Measurements from ENCODE around the gene C20orf204.

C20orf204 gene

GRCh38 chr20:64038224-64038564 is 2.2 kb downstream of the C20orf204 start:
- Histone ChIP-seq H3K9ac (ENCODE audit: low read depth, low read length) (peak overlapping the region; percentile 70), H2AFZ (ENCODE audit: low read depth, low read length) (peak overlapping the region; percentile 93)

GRCh38 chr20:64038565-64039292 is 2.7 kb downstream of the C20orf204 start:
- Histone ChIP-seq H2AFZ (ENCODE audit: low read depth, low read length) (peak overlapping the region; percentile 93), H3K27ac (ENCODE audit: low read length) (peak overlapping the region; percentile 46; the same call in 1 of the 2 replicates), H4K20me1 (ENCODE audit: insufficient read depth, low read length) (peaks cover 13% of the 10 kb centered on the region; the same call in 1 of the 2 replicates), H3K4me2 (ENCODE audit: insufficient read depth, low read length) (peak overlapping the region; percentile 99), H3K4me1 (ENCODE audit: insufficient read depth, low read length) (peaks cover 36% of the 10 kb centered on the region), H3K27me3 (ENCODE audit: insufficient read depth, low read length, poor library complexity) (peaks cover 42% of the 10 kb centered on the region), H3K4me3 (ENCODE audit: low read depth in 1 of 2, low read length in 2 of 2) (peak overlapping the region; percentile 36 to 66), H3K9ac (ENCODE audit: low read depth, low read length) (peak overlapping the region; percentile 70), H3K9me3 (ENCODE audit: insufficient read depth, low read length, severe bottlenecking) (no peaks in the 10 kb centered on the region), H3K79me2 (ENCODE audit: insufficient read depth, low read length) (no peaks in the 10 kb centered on the region), H3K36me3 (ENCODE audit: insufficient read depth, low read length) (peaks cover 13% of the 10 kb centered on the region)
- TF ChIP-seq EZH2 (IDR thresholded peaks at IDR 0.05; ENCODE audit: borderline replicate concordance, low read depth, low read length, severe bottlenecking) (no peak), CTCF (IDR thresholded peaks at IDR 0.05; ENCODE audit: borderline replicate concordance, extremely low read depth, low read length, poor library complexity, severe bottlenecking) (peak; percentile 81)
- DNase-seq, result peak; percentile 90
- ATAC-seq (ENCODE audit: insufficient read depth, low read depth), result peak; percentile 84

More at GRCh38 chr20:64038224-64038564, 2.2 kb downstream of the C20orf204 start:
- H3K4me2 ChIP-seq (ENCODE audit: insufficient read depth, low read length), result peak overlapping the region; percentile 99
- TF ChIP-seq EZH2 (IDR thresholded peaks at IDR 0.05; ENCODE audit: borderline replicate concordance, low read depth, low read length, severe bottlenecking), result no peak
- no peak for TF ChIP-seq CTCF (IDR thresholded peaks at IDR 0.05; ENCODE audit: borderline replicate concordance, extremely low read depth, low read length, poor library complexity, severe bottlenecking)
- peak overlapping the region in 1 of 2 experiments; percentile 66; a peak in 2 of 4 replicates for H3K4me3 ChIP-seq (ENCODE audit: low read depth in 1 of 2, low read length in 2 of 2)
- ATAC-seq (ENCODE audit: insufficient read depth, low read depth) (peak; percentile 9; the same call in 2 of the 3 replicates), DNase-seq (no peak)
- H3K9me3 ChIP-seq (ENCODE audit: insufficient read depth, low read length, severe bottlenecking), result no peaks in the 10 kb centered on the region
- H3K27ac ChIP-seq (ENCODE audit: low read length), result no peak overlapping the region
- peaks cover 42% of the 10 kb centered on the region for H3K27me3 ChIP-seq (ENCODE audit: insufficient read depth, low read length, poor library complexity)
- no peaks in the 10 kb centered on the region for H3K79me2 ChIP-seq (ENCODE audit: insufficient read depth, low read length)
- peaks cover 13% of the 10 kb centered on the region; the same call in 1 of the 2 replicates for H4K20me1 ChIP-seq (ENCODE audit: insufficient read depth, low read length)
- H3K36me3 ChIP-seq (ENCODE audit: insufficient read depth, low read length), result peaks cover 17% of the 10 kb centered on the region
- peaks cover 36% of the 10 kb centered on the region for H3K4me1 ChIP-seq (ENCODE audit: insufficient read depth, low read length)

- no peak for ATAC-seq (ENCODE audit: insufficient read depth, low read depth)
Observed at GRCh38 chr20:64039293-64040160, 3.5 kb downstream of the C20orf204 start.

More at GRCh38 chr20:64039293-64040160, 3.5 kb downstream of the C20orf204 start:
- no peak for TF ChIP-seq CTCF (IDR thresholded peaks at IDR 0.05; ENCODE audit: borderline replicate concordance, extremely low read depth, low read length, poor library complexity, severe bottlenecking)
- TF ChIP-seq EZH2 (IDR thresholded peaks at IDR 0.05; ENCODE audit: borderline replicate concordance, low read depth, low read length, severe bottlenecking), result no peak
- Histone ChIP-seq H3K4me1 (ENCODE audit: insufficient read depth, low read length) (peaks cover 36% of the 10 kb centered on the region), H3K9me3 (ENCODE audit: insufficient read depth, low read length, severe bottlenecking) (no peaks in the 10 kb centered on the region), H2AFZ (ENCODE audit: low read depth, low read length) (no peak overlapping the region), H3K79me2 (ENCODE audit: insufficient read depth, low read length) (no peaks in the 10 kb centered on the region), H3K27me3 (ENCODE audit: insufficient read depth, low read length, poor library complexity) (peaks cover 42% of the 10 kb centered on the region), H3K27ac (ENCODE audit: low read length) (no peak overlapping the region), H3K36me3 (ENCODE audit: insufficient read depth, low read length) (peaks cover 5% of the 10 kb centered on the region; the same call in 1 of the 2 replicates), H3K4me2 (ENCODE audit: insufficient read depth, low read length) (peak overlapping the region; percentile 99), H3K4me3 (ENCODE audit: low read depth in 1 of 2, low read length in 2 of 2) (peak overlapping the region in 1 of 2 experiments; percentile 66; a peak in 2 of 4 replicates), H4K20me1 (ENCODE audit: insufficient read depth, low read length) (peaks cover 13% of the 10 kb centered on the region; the same call in 1 of the 2 replicates), H3K9ac (ENCODE audit: low read depth, low read length) (peak overlapping the region; percentile 70; the same call in 1 of the 2 replicates)
- DNase-seq, result no peak
